Endometrial microvascular endothelial cells (primary cell): ENCODE data around the gene ZSCAN10. TPM values are rescaled to one million over a fixed set of nuclear protein-coding genes. Genes with fewer than 3 reads are reported as not detected.

ENCODE experiments used
- in situ Hi-C: cut with HindIII; loops from 2 replicates; pipeline ENCODE4 v1.10.0; 2017; ENCODE audit warnings: low sequenced_read_pairs, low pct_unique_long_range_greater_than_20kb; ENCODE audit errors: inconsistent ontology term
- total RNA-seq: library from RNA; depleted of rRNA; stranded (reverse); fragments of >200 nt; gene quantifications from one replicate; pipeline ENCODE4 v1.2.3, GENCODE V29; 2015; ENCODE audit errors: inconsistent ontology term

The ZSCAN10 gene
- total RNA-seq, 1 donor from 2014 or later, result not detected

DNA sequence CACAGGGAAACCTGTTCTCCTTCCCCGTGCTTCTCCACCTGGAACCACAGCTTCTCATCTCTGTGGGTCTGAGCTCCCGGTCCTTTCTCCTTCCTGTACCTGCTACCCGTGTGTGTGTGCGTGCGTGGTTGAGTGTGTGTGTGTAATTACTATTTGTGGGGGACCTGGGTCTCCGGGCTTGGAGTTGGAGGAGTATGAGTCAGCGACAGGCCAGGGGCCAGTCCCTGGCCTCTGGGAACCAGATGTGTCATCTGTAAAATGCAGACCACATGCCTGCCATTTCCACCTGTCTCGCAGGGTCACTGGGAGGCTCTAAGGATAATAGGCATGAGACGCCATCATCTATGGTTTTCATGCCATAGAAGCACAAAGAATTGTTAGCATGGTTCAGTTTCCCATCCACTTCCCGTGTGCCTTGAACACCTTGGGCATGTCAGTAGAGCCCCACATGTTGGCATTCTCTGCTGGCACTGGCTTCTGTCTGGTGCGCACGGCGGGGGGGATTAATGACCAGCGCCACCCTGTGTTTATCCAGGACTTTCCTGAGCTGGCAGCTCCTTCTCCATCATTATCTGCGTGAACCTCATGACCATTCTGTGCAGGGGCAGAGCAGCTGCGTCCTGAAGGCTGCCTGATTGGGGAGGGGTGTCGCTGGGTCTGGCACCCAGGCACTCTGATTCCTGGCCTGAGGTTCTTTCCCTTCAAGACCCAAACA, 14.8 kb upstream of the ZSCAN10 start:
- in situ Hi-C loops, result no loop called here

DNA sequence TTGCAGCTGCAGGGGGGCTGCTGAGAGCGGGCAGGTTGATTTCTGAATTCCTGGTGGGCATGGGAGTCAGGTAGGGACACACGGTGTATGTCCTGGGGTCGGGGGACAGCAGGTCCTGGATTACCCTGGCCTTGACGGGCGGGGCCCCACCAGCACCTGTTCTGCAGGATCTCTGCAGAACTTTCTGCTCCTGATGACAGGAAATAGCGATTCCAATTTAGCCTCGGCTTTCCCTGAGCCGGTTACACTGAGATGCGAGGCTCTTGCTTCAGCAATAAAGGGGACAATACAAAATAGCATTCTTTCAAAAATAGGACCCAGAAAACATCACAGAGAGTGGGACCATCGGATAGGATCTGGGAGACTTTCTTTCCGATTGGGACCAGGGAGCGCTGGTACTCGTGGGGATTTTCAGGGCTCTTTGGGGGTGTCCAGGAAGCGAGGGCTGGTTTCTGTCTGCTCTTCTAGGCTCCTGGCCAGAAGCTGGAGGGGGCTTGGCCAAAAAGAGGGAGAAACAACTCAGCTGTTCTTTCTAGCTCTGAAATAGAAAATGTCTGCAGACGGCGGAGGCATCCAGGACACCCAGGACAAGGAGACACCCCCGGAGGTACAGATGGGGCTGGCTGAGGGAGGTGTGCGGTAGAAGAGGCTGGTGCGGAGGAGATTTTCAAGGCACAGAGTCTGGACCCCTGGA, 13.9 kb upstream of the ZSCAN10 start:
- in situ Hi-C loops, result no loop called here

DNA sequence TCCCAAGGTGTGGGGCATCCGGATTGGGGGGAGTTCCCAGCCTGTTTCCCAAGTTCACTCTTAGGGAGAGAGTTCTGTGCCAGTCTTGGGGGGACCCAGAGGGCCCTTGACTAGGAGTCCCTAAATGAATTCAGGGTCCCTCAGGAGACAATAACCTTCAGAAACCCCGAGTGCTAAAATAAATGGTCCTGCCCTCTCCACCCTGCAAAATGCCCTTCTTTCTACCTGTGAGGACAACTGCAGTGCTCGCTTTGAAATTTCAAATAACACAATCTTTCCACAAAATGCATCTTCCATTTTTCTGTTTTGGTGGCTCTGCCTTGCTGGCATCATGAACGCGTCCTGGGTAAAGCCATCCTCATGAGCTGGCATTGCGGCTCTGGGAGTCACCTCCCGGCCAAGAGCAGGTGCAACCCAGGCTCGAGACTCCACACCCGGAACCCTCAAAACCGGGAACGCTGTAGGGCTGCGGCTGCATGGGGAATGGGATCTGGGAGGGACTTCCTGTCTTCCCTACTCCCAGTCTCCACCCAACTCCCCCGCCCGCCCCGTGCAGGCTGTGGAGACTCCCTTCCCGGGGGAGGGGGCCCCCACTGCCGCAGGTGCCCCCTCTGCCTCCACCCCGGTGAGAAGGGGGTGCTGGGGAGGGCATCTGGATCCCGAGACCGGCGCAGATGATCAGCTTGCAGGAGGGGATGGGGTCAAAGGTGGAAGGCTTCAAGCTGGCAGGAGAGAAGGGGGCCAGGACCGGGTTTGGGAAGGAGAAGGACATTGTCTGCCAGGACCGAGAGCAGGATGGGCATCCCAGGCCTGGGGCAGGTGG, 13.2 kb upstream of the ZSCAN10 start, which contains the start of gene ZNF205:
TSS of gene ZNF205 (plus strand) at position 529 of the 823 bp plus-strand sequence. CDS start 845 bp downstream, outside the sequence.
- in situ Hi-C loops, result no loop called here

DNA sequence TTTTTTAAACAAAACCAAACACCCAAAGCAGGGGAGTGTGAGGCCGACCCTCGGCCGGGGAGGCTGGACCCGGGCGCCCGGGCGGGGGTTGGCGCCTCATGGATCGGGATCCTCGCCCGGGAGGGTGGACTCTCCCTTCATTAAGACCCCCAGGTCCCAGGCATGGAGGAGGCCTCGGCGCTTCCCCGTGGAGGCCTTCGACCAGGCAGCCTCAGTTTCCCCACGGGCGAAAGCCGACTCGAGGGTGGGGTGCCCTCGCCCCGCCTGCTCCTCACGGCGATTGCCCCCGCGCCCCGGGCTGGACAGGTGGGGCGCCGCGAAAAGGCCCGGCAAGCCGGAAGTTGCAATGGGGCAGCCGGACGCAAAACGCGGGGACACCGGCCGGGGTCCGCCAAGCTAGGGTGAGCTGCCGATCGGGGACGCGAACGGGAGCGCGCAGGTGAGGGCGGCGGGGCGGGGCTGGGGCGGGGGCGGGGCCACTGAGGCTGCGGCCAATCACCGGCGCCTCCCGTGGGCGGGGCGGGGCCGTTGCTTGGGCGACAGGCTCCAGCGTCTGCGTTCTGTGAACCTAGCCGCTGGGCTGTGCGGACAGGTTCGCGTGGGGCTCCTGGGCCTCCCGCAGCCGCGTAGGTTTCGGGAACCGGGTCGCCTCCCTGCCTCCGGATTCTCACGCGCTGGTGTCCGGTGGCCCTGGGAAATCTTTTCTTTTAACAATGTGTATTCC, 7.3 kb upstream of the ZSCAN10 start:
- in situ Hi-C loops, result no loop called here

DNA sequence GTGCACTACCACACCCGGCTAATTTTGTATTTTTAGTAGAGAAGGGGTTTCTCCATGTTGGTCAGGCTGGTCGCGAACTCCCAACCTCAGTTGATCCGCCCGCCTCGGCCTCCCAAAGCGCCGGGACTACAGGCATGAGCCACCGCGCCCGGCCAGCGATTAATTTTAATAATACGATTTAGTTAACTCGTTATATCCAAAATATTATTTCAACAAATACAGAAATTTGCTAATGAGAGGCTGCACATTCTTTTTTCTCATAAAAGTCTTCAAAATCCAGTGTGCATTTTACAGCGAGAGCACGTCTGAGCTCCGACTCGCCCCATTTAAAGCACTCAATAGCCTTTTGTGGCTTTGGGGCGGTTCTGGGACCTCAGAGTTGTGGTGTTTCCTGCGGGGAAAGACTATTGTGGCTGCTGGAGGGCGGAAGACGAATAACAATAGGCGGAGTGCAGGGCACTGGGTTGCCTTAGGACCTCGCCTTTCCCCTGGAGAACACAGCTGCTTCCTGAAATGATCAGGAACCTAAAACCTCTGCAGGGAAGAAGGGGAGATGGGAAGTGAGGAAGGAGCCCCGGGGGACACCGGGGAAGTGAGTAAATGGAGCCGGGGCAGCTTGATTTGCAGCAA, 2.9 kb upstream of the ZSCAN10 start:
- in situ Hi-C loops, result no loop called here

DNA sequence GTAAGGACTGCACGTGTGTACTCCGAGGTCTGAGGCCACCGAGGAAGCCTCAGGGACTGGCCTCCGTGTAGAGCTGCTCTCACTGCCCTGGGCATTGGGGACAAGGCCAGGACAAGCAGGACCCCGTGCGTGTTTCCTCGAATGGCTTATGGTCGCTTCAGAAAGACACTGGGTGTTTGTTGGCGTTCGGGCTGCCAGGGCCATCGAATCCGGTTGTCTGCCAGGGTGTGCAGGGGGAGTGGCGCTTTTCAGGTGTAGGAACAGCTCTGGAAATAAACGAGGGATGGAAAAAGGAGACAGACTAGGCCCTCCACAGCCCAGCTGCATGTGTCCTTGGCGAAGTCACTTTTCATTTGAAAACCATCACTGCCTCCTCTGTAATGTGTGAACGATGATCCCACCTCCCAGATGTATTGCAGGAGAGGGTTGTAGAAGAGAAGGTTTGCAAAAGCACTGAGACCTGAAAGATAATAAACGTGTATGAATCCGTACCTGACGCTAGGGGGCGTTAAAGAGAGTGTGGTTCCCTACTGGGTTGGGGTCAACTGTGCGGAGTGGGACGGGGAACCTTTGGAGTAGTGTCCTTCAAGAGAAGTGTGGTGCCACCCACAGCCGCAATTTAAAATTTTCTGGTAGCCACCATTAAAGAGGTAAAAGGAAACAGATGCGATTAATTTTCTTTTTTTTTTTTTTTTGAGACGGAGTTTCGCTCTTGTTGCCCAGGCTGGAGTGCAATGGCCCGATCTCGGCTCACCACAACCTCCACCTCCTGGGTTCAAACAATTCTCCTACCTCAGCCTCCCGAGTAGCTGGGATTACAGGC, 2.1 kb upstream of the ZSCAN10 start:
- in situ Hi-C loops, result no loop called here

DNA sequence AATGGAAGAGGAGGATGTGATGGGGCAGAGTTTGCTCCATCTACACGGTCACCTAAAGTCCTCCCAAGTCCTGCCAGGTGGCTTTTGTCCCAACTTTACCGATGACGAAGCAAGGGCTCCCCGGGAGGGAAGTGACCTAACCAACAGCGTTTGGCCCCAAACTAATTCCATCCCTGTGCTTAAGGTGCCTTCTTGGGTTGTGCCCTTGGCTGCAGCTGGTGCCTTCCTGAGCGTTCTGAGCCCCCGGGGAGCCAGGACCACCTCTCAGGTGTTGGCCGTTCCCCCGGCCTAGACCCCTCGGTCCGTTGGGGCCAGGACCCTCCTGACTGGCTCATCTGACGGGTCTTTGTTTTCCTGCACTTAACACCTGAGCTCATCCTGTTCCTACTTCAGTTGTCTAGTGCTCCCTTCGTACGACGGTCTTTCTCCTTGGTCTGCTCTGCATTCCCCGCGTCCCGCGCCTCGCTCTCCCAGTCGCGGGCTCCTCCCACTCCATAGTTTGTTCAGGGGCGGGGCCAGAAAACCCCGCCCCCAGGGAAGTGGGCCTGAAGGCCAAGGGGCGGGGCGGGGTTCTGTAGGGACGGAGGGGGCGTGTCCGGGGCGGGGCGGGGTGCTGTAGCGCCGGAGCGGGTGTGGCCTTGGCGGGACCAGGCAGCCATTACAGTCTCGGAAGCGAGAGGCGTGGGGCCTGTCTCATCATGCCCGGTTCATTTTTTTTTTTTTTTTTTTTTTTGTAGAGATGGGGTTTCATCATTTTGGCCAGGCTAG, 822 bp upstream of the ZSCAN10 start:
- in situ Hi-C loops, result no loop called here

DNA sequence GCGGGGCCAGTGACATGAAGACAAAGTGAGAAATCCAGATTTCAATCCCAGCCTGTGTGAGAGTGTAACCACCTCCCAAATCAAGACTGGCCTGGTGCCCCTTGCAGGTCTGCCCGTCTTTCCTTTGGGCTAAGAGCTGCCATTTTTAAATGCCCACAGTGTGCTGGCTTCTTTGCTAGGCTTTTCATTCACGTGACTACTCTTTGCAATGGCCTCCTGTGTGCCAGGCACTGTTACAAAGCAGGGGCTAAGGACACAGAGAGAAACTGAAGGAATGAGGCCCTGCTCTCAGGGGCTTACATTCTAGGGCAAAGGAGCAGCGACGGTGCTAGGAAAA, 269 bp upstream of the ZSCAN10 start:
- in situ Hi-C loops, result no loop called here

DNA sequence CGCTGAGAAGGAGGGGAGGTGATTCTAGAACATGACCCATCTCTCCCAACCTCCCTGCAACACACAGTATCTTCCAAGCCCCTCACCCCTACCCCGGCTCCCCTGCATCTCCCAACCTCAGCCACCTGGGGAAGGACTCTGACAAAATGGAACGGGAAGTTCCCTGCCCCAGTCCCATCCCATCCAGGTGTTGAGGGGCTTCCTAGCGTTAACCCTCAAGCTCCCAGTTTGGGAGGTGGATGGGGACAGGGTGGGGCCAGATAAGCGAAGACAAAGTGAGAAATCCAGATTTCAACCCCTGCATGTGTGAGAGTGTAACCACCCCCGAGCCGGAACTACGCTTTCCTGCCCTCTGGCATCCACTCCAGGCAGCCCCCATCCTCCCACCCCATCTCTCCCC, 1.8 kb downstream of the ZSCAN10 start:
- in situ Hi-C loops, result no loop called here

DNA sequence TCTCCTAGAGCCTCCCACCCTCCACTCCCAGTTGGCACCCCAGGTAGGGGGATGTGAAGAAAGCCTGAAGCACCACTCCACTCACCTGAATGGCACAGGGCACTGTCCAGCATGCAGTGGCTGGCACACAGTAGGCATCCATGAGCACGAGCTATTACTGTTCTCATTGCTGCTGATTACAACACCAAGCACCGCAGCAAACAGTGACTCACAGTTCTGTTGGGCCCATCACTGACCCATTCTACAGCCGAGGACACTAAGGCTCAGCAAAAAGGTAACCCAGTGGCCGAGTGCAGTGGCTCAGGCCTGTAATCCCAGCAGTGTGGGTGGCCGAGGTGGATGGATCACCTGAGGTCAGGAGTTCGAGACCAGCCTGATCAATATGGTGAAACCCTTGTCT, 2.7 kb downstream of the ZSCAN10 start:
- in situ Hi-C loops, result no loop called here

DNA sequence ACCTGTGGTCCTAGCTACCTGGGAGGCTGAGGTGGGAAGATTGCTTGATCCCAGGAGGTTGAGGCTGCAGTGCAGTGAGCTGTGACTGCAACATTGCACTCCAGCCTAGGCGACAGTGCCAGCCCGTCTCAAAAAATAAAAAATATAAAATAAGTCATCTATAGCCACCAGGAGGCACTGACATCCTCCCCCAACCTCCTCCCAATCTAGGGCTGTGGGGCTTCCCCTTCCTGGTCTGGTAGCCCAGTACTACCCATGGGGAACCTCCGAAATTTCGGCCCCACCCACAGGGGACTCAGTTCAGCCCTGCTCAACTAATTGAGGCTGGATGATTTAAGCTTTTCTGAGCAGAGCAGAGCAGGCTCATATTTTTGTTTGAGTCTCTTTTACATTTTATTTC, 3.2 kb downstream of the ZSCAN10 start:
- in situ Hi-C loops, result no loop called here

DNA sequence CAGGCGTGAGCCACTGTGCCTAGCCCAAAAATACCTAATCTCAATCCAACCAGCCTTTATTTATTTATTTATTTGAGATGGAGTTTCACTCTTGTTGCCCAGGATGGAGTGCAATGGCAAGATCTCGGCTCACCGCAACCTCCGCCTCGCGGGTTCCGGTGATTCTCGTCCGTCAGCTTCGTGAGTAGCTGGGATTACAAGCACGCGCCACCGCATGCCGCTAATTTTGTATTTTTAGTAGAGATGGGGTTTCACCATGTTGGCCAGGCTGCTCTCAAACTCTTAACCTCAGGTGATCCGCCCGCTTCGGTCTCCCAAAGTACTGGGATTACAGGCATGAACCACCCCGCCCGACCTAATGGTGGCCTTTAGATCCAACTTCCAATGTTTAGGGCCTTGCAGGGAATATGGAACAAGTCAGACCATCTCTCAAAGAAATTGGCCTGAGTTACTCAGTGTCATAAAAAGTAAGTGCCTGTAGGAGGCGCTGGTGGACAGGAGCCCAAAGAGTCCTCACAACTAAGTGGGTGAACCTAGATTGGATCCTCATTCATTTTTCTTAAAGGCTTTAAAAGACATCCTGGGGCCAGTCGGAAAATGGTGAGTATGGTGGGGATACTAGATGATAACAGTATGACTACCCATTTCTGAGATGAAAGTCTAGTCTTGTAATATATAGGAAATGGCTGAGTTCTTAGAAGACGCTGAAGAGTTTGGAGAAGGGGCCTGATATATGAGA, 4.6 kb downstream of the ZSCAN10 start:
- in situ Hi-C loops, result no loop called here

DNA sequence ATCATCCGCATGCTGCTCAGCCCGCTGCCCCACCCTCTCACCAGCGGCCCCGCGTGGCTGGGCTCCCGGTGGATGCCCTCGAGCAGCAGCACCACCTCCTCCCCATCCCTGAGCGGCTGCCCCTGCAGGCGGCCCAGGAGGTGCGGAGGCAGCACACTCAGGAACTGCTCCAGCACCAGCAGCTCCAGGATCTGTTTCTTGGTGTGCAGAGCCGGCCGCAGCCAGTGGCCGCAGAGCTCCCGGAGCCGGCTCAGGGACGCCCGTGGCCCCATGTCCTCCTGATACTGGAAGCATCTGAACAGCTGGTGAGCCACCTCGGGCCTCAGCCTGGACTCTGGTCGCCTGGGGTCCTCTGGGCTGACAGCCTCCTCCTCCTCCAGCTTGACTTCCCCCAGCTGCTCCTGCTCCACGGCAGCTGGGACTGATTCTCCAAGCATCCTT, 6.6 kb downstream of the ZSCAN10 start:
- in situ Hi-C loops, result no loop called here

DNA sequence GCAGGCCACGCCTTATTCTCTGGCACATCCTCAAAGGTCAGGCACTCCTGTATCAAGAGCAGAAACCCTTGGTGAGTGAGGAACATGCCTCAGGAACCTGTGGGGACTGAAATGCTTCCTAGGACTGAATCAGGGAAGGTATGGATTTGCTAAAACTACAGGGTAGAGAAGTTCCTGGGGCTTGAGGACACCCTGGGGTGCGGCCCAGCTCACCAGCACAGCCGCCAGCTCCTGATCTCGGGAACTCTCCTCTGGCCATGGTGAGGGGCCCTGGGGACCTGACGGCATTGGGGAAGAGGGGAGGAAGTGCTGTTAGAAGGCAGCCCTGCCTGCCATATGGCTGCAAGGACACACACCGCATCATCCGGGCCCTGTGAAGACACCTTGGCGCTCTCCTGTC, 7.5 kb downstream of the ZSCAN10 start:
- in situ Hi-C loops, result no loop called here

DNA sequence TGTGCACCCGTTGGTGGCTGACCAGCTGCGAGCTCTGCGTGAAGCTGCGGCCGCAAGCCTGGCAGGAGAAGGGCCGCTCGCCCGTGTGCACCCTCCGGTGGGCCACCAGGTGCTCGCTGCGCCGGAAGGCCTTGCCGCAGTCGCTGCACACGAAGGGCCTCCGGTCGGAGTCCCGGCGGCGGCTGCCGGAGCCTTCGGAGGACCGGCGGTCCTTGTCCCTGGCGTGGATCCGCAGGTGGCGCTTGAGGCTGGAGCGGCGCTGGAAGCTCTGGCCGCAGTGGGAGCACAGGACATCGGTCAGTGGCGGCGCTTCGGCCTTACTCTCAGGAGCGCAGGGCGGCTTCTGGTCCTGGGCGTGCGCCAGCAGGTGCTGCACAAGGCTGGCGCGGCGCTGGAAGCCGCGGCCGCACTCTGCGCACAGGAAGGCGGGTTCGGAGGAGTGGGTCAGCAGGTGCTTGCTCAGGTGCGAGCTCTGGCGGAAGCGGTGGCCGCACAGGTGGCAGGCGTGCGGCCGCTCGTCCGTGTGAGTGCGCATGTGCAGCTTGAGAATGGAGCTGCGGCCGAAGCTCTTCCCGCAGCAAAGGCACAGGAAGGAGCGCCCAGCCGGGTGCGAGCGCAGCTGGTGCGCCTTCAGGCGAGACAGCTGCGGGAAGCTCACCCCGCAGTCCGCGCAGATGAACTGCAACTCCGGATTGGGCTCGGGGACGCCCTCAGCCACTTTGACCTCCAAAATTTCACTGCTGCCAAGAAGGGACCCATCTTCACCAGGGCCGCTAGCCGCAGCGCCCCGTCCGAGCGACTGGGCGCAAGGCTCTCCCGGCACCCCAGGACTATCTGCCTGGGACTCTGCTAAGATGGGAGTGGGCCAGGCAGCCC, 9.1 kb downstream of the ZSCAN10 start:
- in situ Hi-C loops, result no loop called here
